ENCODE data around the gene CD164L2. TPM values are rescaled to one million over a fixed set of nuclear protein-coding genes. Genes with fewer than 3 reads are reported as not detected.

Gene CD164L2
- total RNA-seq, 4 donors from 2014 or later = not detected

- H3K9me3 ChIP-seq = no peaks in the 10 kb centered on the region
- intact Hi-C loops (cut with DNase I) = no loop called here
- WGBS = 87% methylated on average over 21 of the region's 21 CpGs
- peak overlapping the region in 1 of 4 donors; percentile 43 for H3K4me3 ChIP-seq
- DNase-seq (ENCODE audit: extremely low spot score) = no peak
- TF ChIP-seq EP300 (IDR thresholded peaks at IDR 0.05) (no peak), POLR2AphosphoS5 (IDR thresholded peaks at IDR 0.05) (no peak), POLR2A (IDR thresholded peaks at IDR 0.05; ENCODE audit: low read depth) (no peak), CTCF (IDR thresholded peaks at IDR 0.05) (no peak)
- no peaks in the 10 kb centered on the region for H3K27me3 ChIP-seq
- peaks cover 69 to 92% (median 88%) of the 10 kb centered on the region in 4 donors for H3K36me3 ChIP-seq
- H3K4me1 ChIP-seq = peaks cover 30 to 50% (median 46%) of the 10 kb centered on the region in 4 donors
- H3K27ac ChIP-seq (replicated peaks in 1 of 4) = no peak overlapping the region
Measured at GRCh38 chr1:27361044-27361402, 22.1 kb downstream of the CD164L2 start.

GRCh38 chr1:27360159-27361043 lies 22.7 kb downstream of the CD164L2 start:
- DNase-seq (ENCODE audit: extremely low spot score) = no peak
- intact Hi-C loops (cut with DNase I) = no loop called here
- H3K36me3 ChIP-seq = peaks cover 75 to 98% (median 94%) of the 10 kb centered on the region in 4 donors
- peak overlapping the region; percentile 13 to 43 (median 24) for H3K4me3 ChIP-seq
- no peak for TF ChIP-seq POLR2A (IDR thresholded peaks at IDR 0.05; ENCODE audit: low read depth)
- no peak for TF ChIP-seq POLR2AphosphoS5 (IDR thresholded peaks at IDR 0.05)
- TF ChIP-seq EP300 (IDR thresholded peaks at IDR 0.05) = no peak
- TF ChIP-seq CTCF (IDR thresholded peaks at IDR 0.05) = no peak
- no peak overlapping the region for H3K27ac ChIP-seq (replicated peaks in 1 of 4)
- H3K27me3 ChIP-seq = no peaks in the 10 kb centered on the region
- no peaks in the 10 kb centered on the region for H3K9me3 ChIP-seq
- WGBS = 54% methylated on average over 66 of the region's 71 CpGs
- peaks cover 30 to 50% (median 46%) of the 10 kb centered on the region in 4 donors for H3K4me1 ChIP-seq

DNA sequence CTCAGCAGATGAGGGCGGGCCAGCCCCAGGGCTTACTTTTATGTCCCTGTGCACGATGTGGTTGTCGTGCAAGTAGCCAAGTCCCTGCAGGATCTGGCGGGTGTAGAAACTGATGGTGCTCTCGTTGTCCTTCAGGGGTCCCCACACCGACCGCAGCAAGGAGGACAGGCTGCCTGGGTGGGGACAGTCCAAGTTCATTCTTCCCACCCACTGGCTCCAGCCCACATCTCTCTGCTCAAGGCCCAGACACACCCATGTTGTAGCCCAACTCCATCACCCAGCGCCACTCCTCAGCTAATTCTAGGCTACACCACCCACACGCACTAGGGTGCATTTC lies 23.3 kb downstream of the CD164L2 start:
- WGBS = 86% methylated on average over 7 of the region's 9 CpGs
- DNase-seq (ENCODE audit: extremely low spot score) = no peak
- Histone ChIP-seq H3K4me3 (no peak overlapping the region), H3K27ac (replicated peaks in 1 of 4) (no peak overlapping the region), H3K9me3 (no peaks in the 10 kb centered on the region), H3K27me3 (no peaks in the 10 kb centered on the region), H3K4me1 (peaks cover 25 to 45% (median 41%) of the 10 kb centered on the region in 4 donors), H3K36me3 (peaks cover 81 to 100% (median 100%) of the 10 kb centered on the region in 4 donors)
- intact Hi-C loops (cut with DNase I) = no loop called here
- TF ChIP-seq CTCF (IDR thresholded peaks at IDR 0.05) = no peak
- TF ChIP-seq EP300 (IDR thresholded peaks at IDR 0.05) = no peak
- TF ChIP-seq POLR2AphosphoS5 (IDR thresholded peaks at IDR 0.05) = no peak
- no peak for TF ChIP-seq POLR2A (IDR thresholded peaks at IDR 0.05; ENCODE audit: low read depth)

GRCh38 chr1:27358928-27359313 lies 24.2 kb downstream of the CD164L2 start:
- H3K36me3 ChIP-seq = peaks cover 79 to 100% (median 100%) of the 10 kb centered on the region in 4 donors

GRCh38 chr1:27358038-27358927 lies 24.9 kb downstream of the CD164L2 start:
- Histone ChIP-seq H3K27me3 (no peaks in the 10 kb centered on the region), H3K4me3 (no peak overlapping the region), H3K4me1 (peaks cover 18 to 30% (median 27%) of the 10 kb centered on the region in 4 donors), H3K9me3 (no peaks in the 10 kb centered on the region), H3K36me3 (peaks cover 79 to 100% (median 100%) of the 10 kb centered on the region in 4 donors), H3K27ac (replicated peaks in 1 of 4) (no peak overlapping the region)
- intact Hi-C loops (cut with DNase I) = no loop called here
- TF ChIP-seq EP300 (IDR thresholded peaks at IDR 0.05) = no peak
- no peak for TF ChIP-seq POLR2AphosphoS5 (IDR thresholded peaks at IDR 0.05)
- no peak for TF ChIP-seq POLR2A (IDR thresholded peaks at IDR 0.05; ENCODE audit: low read depth)
- DNase-seq (ENCODE audit: extremely low spot score) = no peak
- WGBS = 90% methylated on average over 21 of the region's 21 CpGs

More at GRCh38 chr1:27358928-27359313, 24.2 kb downstream of the CD164L2 start:
- intact Hi-C loops (cut with DNase I) = no loop called here
- TF ChIP-seq POLR2AphosphoS5 (IDR thresholded peaks at IDR 0.05) = no peak
- Histone ChIP-seq H3K27ac (replicated peaks in 1 of 4) (no peak overlapping the region), H3K9me3 (no peaks in the 10 kb centered on the region), H3K4me3 (no peak overlapping the region), H3K27me3 (no peaks in the 10 kb centered on the region), H3K4me1 (peaks cover 18 to 36% (median 32%) of the 10 kb centered on the region in 4 donors)
- 90% methylated on average over 5 of the region's 5 CpGs for WGBS
- DNase-seq (ENCODE audit: extremely low spot score) = no peak
